Calu3 (cell line): ENCODE data around the gene ADH5. TPM values are rescaled to one million over a fixed set of nuclear protein-coding genes. Genes with fewer than 3 reads are reported as not detected.
A peak's percentile ranks its signal among the peaks of the same experiment; 100 is the strongest.
"Not testable (repeated sequence)": the region's sequence is repeated elsewhere in the genome, so short reads cannot be mapped to it uniquely, and the experiment has no call there.

Experiments
- BruUV-seq: library from RNA; stranded (reverse); fragments of 400-500 nt; replicated peaks from 2 replicates; lab custom pipeline; 2021; lab: Mats Ljungman, UMichigan
- CTCF ChIA-PET: fragments of 300-600 bp; sonication (Branson Sonifier 250); formaldehyde crosslinking; loops from one replicate; lab custom pipeline; 2022; ENCODE audit warnings: antibody characterized with exemption; lab: Charles Lee
- DNase-seq: peaks from one replicate; pipeline ENCODE4 v3.0.0; 2022
- H3K27ac Mint-ChIP-seq: one replicate; pipeline ENCODE4 v1.8.0; 2022; ENCODE audit warnings: mixed read lengths; ENCODE audit not compliant: unreplicated experiment
- H3K27me3 Mint-ChIP-seq: one replicate; pipeline ENCODE4 v1.8.0; 2022; ENCODE audit warnings: mixed read lengths; ENCODE audit not compliant: unreplicated experiment
- H3K36me3 Mint-ChIP-seq: one replicate; pipeline ENCODE4 v1.8.0; 2022; ENCODE audit warnings: mild to moderate bottlenecking, moderate library complexity, mixed read lengths; ENCODE audit not compliant: insufficient read depth, unreplicated experiment
- H3K4me1 Mint-ChIP-seq: one replicate; pipeline ENCODE4 v1.8.0; 2022; ENCODE audit warnings: mild to moderate bottlenecking, low read depth, mixed read lengths; ENCODE audit not compliant: unreplicated experiment
- H3K4me3 Mint-ChIP-seq: one replicate; pipeline ENCODE4 v1.8.0; 2022; ENCODE audit warnings: mild to moderate bottlenecking, low read depth, moderate library complexity, mixed read lengths; ENCODE audit not compliant: unreplicated experiment
- H3K9me3 Mint-ChIP-seq: one replicate; pipeline ENCODE4 v1.8.0; 2022; ENCODE audit warnings: low read depth, mixed read lengths; ENCODE audit not compliant: unreplicated experiment
- CTCF ChIP-seq: fragments of 200-600 bp; IDR thresholded peaks from one replicate; pipeline ENCODE4 v1.8.0; 2022; ENCODE audit warnings: antibody characterized with exemption; ENCODE audit not compliant: unreplicated experiment
- intact Hi-C: fragments of 100-400 bp; cut with micrococcal nuclease; formaldehyde crosslinking; loops from one replicate; pipeline ENCODE4 v1.10.0; 2022; ENCODE audit not compliant: unreplicated experiment
- total RNA-seq: library from RNA; stranded (reverse); gene quantifications from 2 replicates; pipeline ENCODE4 v1.2.3, GENCODE V29; 2022

The ADH5 gene
- total RNA-seq, 1 experiment from 2014 or later: 88.8 TPM

- H3K4me1 Mint-ChIP-seq: peaks cover 47% of the 10 kb centered on the region
- CTCF ChIA-PET: interaction anchor here (1.2 to 2.1 kb wide), 2 partner anchors 30 to 32 kb away, joined by 5 to 8 read pairs; partner anchors contain the start of gene METAP1
- no TSS peak for BruUV-seq
- DNase-seq: peak; percentile 34
- intact Hi-C loops: no loop called here
- no peak for TF ChIP-seq CTCF
- peaks cover 8% of the 10 kb centered on the region for H3K9me3 Mint-ChIP-seq
- peak overlapping the region; percentile 72 for H3K4me3 Mint-ChIP-seq
- no peaks in the 10 kb centered on the region for H3K27me3 Mint-ChIP-seq
- H3K27ac Mint-ChIP-seq: peak overlapping the region; percentile 88
- no peaks in the 10 kb centered on the region for H3K36me3 Mint-ChIP-seq
These were observed 63.9 kb downstream of the ADH5 start for GRCh38 chr4:99024481-99025275.

GRCh38 chr4:99023800-99024251 lies 64.8 kb downstream of the ADH5 start:
- peak overlapping the region; percentile 72 for H3K4me3 Mint-ChIP-seq
- peak; percentile 30 for DNase-seq
- peaks cover 12% of the 10 kb centered on the region for H3K9me3 Mint-ChIP-seq
- H3K36me3 Mint-ChIP-seq, H3K27me3 Mint-ChIP-seq, BruUV-seq, intact Hi-C loops: not testable (repeated sequence)
- peaks cover 47% of the 10 kb centered on the region for H3K4me1 Mint-ChIP-seq
- H3K27ac Mint-ChIP-seq: peak overlapping the region; percentile 88
- CTCF ChIA-PET: interaction anchor here (1.2 to 2.1 kb wide), 2 partner anchors 29 to 32 kb away, joined by 5 to 8 read pairs; partner anchors contain the start of gene METAP1

GRCh38 chr4:99022566-99022965 lies 66.0 kb downstream of the ADH5 start:
- Mint-ChIP-seq H3K4me1 (peaks cover 47% of the 10 kb centered on the region), H3K4me3 (no peak overlapping the region), H3K27ac (no peak overlapping the region), H3K27me3 (no peaks in the 10 kb centered on the region), H3K9me3 (peaks cover 12% of the 10 kb centered on the region), H3K36me3 (no peaks in the 10 kb centered on the region)
- intact Hi-C loops: no loop called here
- TF ChIP-seq CTCF: no peak
- no TSS peak for BruUV-seq
- DNase-seq: no peak
- CTCF ChIA-PET: no interaction called here

- Mint-ChIP-seq H3K4me3 (no peak overlapping the region), H3K4me1 (peaks cover 38% of the 10 kb centered on the region), H3K27ac (no peak overlapping the region), H3K9me3 (peaks cover 12% of the 10 kb centered on the region), H3K36me3 (no peaks in the 10 kb centered on the region), H3K27me3 (no peaks in the 10 kb centered on the region)
- no peak for TF ChIP-seq CTCF
- DNase-seq: no peak
- CTCF ChIA-PET: no interaction called here
- BruUV-seq: no TSS peak
- intact Hi-C loops: no loop called here
These were observed 67.2 kb downstream of the ADH5 start for GRCh38 chr4:99021386-99021785.

Other genes starting within 250 kb of the ADH5 start
- gene EIF4E, start 159.7 kb downstream of the ADH5 start, total RNA-seq: 103 and 105 TPM in 2 replicates
- gene METAP1, start 93.1 kb downstream of the ADH5 start, total RNA-seq: 59.0 and 60.5 TPM in 2 replicates
- gene ADH4, start 55.5 kb upstream of the ADH5 start, total RNA-seq: not detected in 2 replicates
- 1.2 and 1.6 TPM in 2 replicates for gene ADH6, start 130.5 kb upstream of the ADH5 start, total RNA-seq
- not detected in 2 replicates for gene ADH1A, start 202.2 kb upstream of the ADH5 start, total RNA-seq
- 0.10 TPM in 1 of 2 replicates, not detected in the other for gene ADH1B, start 232.6 kb upstream of the ADH5 start, total RNA-seq